Measurements from ENCODE around the gene GNG8. TPM values are rescaled to one million over a fixed set of nuclear protein-coding genes. Genes with fewer than 3 reads are reported as not detected.

Gene GNG8
- total and polyA plus RNA-seq, 10 of the 15 experiments (the other 5 are each of a cell fraction or from before 2014, with no cell fraction given): 1.2 to 6.6 (median 2.7) TPM; not detected in 6

DNA sequence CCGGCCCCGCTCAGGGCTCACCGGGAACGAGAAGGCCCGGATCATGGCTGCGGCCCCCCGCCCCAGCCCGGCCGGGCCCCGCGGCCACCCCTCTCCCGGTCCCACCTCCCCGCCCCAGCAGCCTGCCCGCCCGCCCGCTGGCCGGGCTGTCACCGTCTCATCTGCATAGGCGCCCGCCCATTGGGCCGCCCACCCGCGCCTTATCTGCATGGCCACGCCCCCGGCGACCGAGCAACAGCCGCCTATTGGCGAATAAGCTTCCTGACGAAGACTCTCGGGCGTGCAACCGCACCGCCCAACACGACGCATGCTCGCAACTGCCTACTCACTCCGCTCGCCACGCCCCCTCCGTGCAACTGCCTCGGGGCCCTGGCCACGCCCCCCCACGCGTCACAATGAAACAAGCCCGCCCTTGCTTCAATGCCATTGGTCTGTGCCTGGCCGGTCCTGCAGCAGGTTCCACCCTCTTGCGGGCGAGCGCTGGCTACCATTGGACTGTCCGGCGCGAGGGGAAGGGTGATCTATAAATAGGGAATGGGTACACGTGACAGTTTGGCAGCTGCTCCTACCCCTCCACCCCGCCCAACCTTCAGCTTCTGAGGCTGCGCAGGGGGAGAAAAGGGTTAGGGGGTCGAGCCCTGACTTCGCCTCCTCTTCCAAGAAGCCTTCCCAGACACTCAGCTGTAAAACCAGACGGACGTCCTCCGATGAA, 25.2 kb upstream of the GNG8 start, which contains the start of gene DACT3 (continued):
- TF ChIP-seq SREBF1 (IDR thresholded peaks at IDR 0.05; ENCODE audit: low read length) (no peak), MXI1 (IDR thresholded peaks at IDR 0.05; ENCODE audit: low read depth, low read length) (0 out of 2 replicates have a peak, but pooled peaks have one; percentile 33), SMC3 (IDR thresholded peaks at IDR 0.05; ENCODE audit: borderline replicate concordance, low read length) (no peak), ZNF622 (IDR thresholded peaks at IDR 0.05) (no peak), FOXM1 (IDR thresholded peaks at IDR 0.05; ENCODE audit: low read depth, low read length) (no peak)
- TF ChIP-seq, protein P1, sequence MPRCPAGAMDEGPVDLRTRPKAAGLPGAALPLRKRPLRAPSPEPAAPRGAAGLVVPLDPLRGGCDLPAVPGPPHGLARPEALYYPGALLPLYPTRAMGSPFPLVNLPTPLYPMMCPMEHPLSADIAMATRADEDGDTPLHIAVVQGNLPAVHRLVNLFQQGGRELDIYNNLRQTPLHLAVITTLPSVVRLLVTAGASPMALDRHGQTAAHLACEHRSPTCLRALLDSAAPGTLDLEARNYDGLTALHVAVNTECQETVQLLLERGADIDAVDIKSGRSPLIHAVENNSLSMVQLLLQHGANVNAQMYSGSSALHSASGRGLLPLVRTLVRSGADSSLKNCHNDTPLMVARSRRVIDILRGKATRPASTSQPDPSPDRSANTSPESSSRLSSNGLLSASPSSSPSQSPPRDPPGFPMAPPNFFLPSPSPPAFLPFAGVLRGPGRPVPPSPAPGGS (IDR thresholded peaks at IDR 0.05; ENCODE audit: borderline replicate concordance, insufficient read depth, low read depth, low read length, poor library complexity, severe bottlenecking): no peak
- TF ChIP-seq, protein P2, sequence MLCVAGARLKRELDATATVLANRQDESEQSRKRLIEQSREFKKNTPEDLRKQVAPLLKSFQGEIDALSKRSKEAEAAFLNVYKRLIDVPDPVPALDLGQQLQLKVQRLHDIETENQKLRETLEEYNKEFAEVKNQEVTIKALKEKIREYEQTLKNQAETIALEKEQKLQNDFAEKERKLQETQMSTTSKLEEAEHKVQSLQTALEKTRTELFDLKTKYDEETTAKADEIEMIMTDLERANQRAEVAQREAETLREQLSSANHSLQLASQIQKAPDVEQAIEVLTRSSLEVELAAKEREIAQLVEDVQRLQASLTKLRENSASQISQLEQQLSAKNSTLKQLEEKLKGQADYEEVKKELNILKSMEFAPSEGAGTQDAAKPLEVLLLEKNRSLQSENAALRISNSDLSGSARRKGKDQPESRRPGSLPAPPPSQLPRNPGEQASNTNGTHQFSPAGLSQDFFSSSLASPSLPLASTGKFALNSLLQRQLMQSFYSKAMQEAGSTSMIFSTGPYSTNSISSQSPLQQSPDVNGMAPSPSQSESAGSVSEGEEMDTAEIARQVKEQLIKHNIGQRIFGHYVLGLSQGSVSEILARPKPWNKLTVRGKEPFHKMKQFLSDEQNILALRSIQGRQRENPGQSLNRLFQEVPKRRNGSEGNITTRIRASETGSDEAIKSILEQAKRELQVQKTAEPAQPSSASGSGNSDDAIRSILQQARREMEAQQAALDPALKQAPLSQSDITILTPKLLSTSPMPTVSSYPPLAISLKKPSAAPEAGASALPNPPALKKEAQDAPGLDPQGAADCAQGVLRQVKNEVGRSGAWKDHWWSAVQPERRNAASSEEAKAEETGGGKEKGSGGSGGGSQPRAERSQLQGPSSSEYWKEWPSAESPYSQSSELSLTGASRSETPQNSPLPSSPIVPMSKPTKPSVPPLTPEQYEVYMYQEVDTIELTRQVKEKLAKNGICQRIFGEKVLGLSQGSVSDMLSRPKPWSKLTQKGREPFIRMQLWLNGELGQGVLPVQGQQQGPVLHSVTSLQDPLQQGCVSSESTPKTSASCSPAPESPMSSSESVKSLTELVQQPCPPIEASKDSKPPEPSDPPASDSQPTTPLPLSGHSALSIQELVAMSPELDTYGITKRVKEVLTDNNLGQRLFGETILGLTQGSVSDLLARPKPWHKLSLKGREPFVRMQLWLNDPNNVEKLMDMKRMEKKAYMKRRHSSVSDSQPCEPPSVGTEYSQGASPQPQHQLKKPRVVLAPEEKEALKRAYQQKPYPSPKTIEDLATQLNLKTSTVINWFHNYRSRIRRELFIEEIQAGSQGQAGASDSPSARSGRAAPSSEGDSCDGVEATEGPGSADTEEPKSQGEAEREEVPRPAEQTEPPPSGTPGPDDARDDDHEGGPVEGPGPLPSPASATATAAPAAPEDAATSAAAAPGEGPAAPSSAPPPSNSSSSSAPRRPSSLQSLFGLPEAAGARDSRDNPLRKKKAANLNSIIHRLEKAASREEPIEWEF (IDR thresholded peaks at IDR 0.05; ENCODE audit: insufficient replicate concordance, low read depth, low read length): no peak
- TF ChIP-seq, protein P3, sequence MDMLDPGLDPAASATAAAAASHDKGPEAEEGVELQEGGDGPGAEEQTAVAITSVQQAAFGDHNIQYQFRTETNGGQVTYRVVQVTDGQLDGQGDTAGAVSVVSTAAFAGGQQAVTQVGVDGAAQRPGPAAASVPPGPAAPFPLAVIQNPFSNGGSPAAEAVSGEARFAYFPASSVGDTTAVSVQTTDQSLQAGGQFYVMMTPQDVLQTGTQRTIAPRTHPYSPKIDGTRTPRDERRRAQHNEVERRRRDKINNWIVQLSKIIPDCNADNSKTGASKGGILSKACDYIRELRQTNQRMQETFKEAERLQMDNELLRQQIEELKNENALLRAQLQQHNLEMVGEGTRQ (IDR thresholded peaks at IDR 0.05; ENCODE audit: borderline replicate concordance, low read depth, low read length): peak; percentile 63
- TF ChIP-seq, protein P4, sequence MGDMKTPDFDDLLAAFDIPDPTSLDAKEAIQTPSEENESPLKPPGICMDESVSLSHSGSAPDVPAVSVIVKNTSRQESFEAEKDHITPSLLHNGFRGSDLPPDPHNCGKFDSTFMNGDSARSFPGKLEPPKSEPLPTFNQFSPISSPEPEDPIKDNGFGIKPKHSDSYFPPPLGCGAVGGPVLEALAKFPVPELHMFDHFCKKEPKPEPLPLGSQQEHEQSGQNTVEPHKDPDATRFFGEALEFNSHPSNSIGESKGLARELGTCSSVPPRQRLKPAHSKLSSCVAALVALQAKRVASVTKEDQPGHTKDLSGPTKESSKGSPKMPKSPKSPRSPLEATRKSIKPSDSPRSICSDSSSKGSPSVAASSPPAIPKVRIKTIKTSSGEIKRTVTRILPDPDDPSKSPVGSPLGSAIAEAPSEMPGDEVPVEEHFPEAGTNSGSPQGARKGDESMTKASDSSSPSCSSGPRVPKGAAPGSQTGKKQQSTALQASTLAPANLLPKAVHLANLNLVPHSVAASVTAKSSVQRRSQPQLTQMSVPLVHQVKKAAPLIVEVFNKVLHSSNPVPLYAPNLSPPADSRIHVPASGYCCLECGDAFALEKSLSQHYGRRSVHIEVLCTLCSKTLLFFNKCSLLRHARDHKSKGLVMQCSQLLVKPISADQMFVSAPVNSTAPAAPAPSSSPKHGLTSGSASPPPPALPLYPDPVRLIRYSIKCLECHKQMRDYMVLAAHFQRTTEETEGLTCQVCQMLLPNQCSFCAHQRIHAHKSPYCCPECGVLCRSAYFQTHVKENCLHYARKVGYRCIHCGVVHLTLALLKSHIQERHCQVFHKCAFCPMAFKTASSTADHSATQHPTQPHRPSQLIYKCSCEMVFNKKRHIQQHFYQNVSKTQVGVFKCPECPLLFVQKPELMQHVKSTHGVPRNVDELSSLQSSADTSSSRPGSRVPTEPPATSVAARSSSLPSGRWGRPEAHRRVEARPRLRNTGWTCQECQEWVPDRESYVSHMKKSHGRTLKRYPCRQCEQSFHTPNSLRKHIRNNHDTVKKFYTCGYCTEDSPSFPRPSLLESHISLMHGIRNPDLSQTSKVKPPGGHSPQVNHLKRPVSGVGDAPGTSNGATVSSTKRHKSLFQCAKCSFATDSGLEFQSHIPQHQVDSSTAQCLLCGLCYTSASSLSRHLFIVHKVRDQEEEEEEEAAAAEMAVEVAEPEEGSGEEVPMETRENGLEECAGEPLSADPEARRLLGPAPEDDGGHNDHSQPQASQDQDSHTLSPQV (IDR thresholded peaks at IDR 0.05): no peak
- TF ChIP-seq, protein P5, sequence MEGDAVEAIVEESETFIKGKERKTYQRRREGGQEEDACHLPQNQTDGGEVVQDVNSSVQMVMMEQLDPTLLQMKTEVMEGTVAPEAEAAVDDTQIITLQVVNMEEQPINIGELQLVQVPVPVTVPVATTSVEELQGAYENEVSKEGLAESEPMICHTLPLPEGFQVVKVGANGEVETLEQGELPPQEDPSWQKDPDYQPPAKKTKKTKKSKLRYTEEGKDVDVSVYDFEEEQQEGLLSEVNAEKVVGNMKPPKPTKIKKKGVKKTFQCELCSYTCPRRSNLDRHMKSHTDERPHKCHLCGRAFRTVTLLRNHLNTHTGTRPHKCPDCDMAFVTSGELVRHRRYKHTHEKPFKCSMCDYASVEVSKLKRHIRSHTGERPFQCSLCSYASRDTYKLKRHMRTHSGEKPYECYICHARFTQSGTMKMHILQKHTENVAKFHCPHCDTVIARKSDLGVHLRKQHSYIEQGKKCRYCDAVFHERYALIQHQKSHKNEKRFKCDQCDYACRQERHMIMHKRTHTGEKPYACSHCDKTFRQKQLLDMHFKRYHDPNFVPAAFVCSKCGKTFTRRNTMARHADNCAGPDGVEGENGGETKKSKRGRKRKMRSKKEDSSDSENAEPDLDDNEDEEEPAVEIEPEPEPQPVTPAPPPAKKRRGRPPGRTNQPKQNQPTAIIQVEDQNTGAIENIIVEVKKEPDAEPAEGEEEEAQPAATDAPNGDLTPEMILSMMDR (IDR thresholded peaks at IDR 0.05 in 2 of 3, conservative IDR thresholded peaks at IDR 0.05 in 1 of 3; ENCODE audit: control insufficient read depth in 2 of 3, extremely low read depth in 1 of 3, insufficient read depth in 1 of 3, low read depth in 3 of 3, low read length in 3 of 3): no peak
